ENCODE results near the gene OPRD1. TPM values are rescaled to one million over a fixed set of nuclear protein-coding genes. Genes with fewer than 3 reads are reported as not detected.

The OPRD1 gene

Small RNA genes within 50 kb of the gene (small RNA-seq; reads per million reads assigned to genes)
- gene RF00019 (ENCODE audit: low read depth) = not detected

Measured in mesenchymal stem cell (in vitro differentiated cells and primary cell).